Esophagus muscularis mucosa (tissue), 4 donors: ENCODE data around the gene C4BPB. TPM values are rescaled to one million over a fixed set of nuclear protein-coding genes. Genes with fewer than 3 reads are reported as not detected.

ENCODE experiments used
- DNase-seq: peaks from one replicate; pipeline ENCODE4 v3.0.0-alpha.2; 2017; ENCODE audit errors: extremely low spot score
- H3K27ac ChIP-seq, 4 donors: fragments of 200-600 bp; sonication (generic); replicated peaks in 1 of 4; 1 replicate in 3 of 4; 2 replicates in 1 of 4; pipeline ENCODE4 v1.5.1; 2016 to 2019; ENCODE audit warnings: mild to moderate bottlenecking in 1 of 4
- H3K27me3 ChIP-seq, 4 donors: fragments of 200-600 bp; sonication (generic); one replicate each; pipeline versions ENCODE4 v1.5.1 to v1.6.0; 2016 to 2019
- H3K36me3 ChIP-seq, 4 donors: fragments of 200-600 bp; sonication (generic); one replicate each; pipeline ENCODE4 v1.5.1; 2016 to 2019
- H3K4me1 ChIP-seq, 4 donors: fragments of 200-600 bp; sonication (generic); one replicate each; pipeline ENCODE4 v1.5.1; 2016 to 2019
- H3K4me3 ChIP-seq, 4 donors: fragments of 200-600 bp; sonication (generic); 1 replicate in 2 of 4; 2 replicates in 2 of 4; pipeline ENCODE4 v1.5.1; 2016 to 2019; ENCODE audit warnings: mild to moderate bottlenecking in 4 of 4, moderate library complexity in 1 of 4
- H3K9me3 ChIP-seq, 4 donors: fragments of 200-600 bp; sonication (generic); 1 replicate in 3 of 4; 2 replicates in 1 of 4; pipeline ENCODE4 v1.5.1; 2016 to 2019
- CTCF ChIP-seq, 3 experiments: fragments of 200-600 bp in 2 of 3; fragments of 450-650 bp in 1 of 3; sonication (generic) in 2 of 3; IDR thresholded peaks; one replicate each; pipeline ENCODE4 v1.5.1; 2017 to 2019; ENCODE audit warnings: antibody characterized with exemption in 3 of 3, mild to moderate bottlenecking in 2 of 3, moderate library complexity in 1 of 3
- EP300 ChIP-seq: sonication (generic); formaldehyde crosslinking; IDR thresholded peaks from one replicate; pipeline ENCODE4 v1.6.1; 2017; ENCODE audit warnings: antibody characterized with exemption
- POLR2A ChIP-seq: fragments of 450-650 bp; IDR thresholded peaks from one replicate; pipeline ENCODE4 v1.6.1; 2017; ENCODE audit warnings: antibody characterized with exemption, moderate library complexity, mild to moderate bottlenecking, low read depth
- POLR2AphosphoS5 ChIP-seq, 2 donors: sonication (generic); formaldehyde crosslinking; IDR thresholded peaks; one replicate each; pipeline ENCODE4 v1.6.1; 2017; ENCODE audit warnings: antibody characterized with exemption in 2 of 2
- WGBS: methylation state at CpG from one replicate; pipeline ENCODE4 v1.1.5; 2018; 5-methylcytosine and 5-hydroxymethylcytosine counted together
- intact Hi-C: fragments of 100-400 bp; cut with DNase I; formaldehyde crosslinking; loops from one replicate; pipeline ENCODE4 v1.15.1; 2023
- total RNA-seq, 4 donors: library from RNA; depleted of rRNA; stranded (reverse); fragments of >200 nt; gene quantifications; one replicate each; pipeline versions ENCODE4 v1.1.0 to v1.2.1, GENCODE V29; 2016

The C4BPB gene
- total RNA-seq, 4 donors from 2014 or later = 0.34 to 1.7 (median 0.50) TPM; not detected in 1

- Histone ChIP-seq H3K4me3 (no peak overlapping the region), H3K4me1 (peaks cover 0 to 20% (median 10%) of the 10 kb centered on the region in 4 donors), H3K9me3 (no peaks in the 10 kb centered on the region), H3K27ac (no peak overlapping the region), H3K27me3 (no peaks in the 10 kb centered on the region), H3K36me3 (peaks cover 0 to 30% (median 8%) of the 10 kb centered on the region in 4 donors)
- intact Hi-C loops = loop anchor here (10.0 kb wide), 1 partner anchor 244 kb away; the partner anchor contains the start of gene CD55
- TF ChIP-seq POLR2A = no peak
- no peak for TF ChIP-seq EP300
- no peak for TF ChIP-seq CTCF (IDR thresholded peaks at IDR 0.05)
- TF ChIP-seq POLR2AphosphoS5 (IDR thresholded peaks at IDR 0.05) = no peak
- no peak for DNase-seq
- WGBS = 68% methylated on average over 2 of the region's 2 CpGs
Observed at GRCh38 chr1:207081088-207081487, 7.6 kb upstream of the C4BPB start.

- intact Hi-C loops = loop anchor here (10.0 kb wide), 1 partner anchor 243 kb away; the partner anchor contains the start of gene CD55
- no peaks in the 10 kb centered on the region for H3K9me3 ChIP-seq
- H3K27ac ChIP-seq = no peak overlapping the region
- H3K27me3 ChIP-seq = no peaks in the 10 kb centered on the region
- TF ChIP-seq EP300 (no peak), POLR2A (no peak), POLR2AphosphoS5 (IDR thresholded peaks at IDR 0.05) (no peak), CTCF (IDR thresholded peaks at IDR 0.05) (no peak)
- peaks cover 0 to 22% (median 8%) of the 10 kb centered on the region in 4 donors for H3K36me3 ChIP-seq
- 96% methylated on average over 2 of the region's 2 CpGs for WGBS
- H3K4me1 ChIP-seq = peaks cover 0 to 15% (median 9%) of the 10 kb centered on the region in 4 donors
- no peak for DNase-seq
- H3K4me3 ChIP-seq = no peak overlapping the region
Observed at GRCh38 chr1:207081806-207082205, 6.9 kb upstream of the C4BPB start.

DNA sequence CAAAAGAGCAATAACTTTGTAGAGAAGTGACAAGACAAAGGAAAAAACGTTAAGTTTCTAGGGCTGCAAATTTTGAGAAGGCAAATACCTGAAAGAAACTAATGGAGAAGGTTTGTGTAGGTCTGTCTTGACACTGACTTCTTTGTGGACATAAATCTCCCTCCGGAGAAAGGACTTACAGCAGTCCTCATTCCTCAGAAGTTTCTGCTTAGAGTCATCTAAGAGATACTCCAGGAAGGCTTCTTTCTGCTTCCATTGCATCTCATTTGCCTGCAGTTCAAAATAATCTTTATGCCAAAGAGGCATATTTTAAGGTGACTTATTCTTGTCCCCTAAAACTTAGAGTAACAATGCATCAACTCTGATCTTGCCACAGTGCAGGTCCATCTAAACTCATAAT lies 4.4 kb upstream of the C4BPB start:
- DNase-seq = no peak
- H3K9me3 ChIP-seq = no peaks in the 10 kb centered on the region
- peaks cover 0 to 10% (median 4%) of the 10 kb centered on the region in 4 donors for H3K36me3 ChIP-seq
- peaks cover 0 to 6% (median 2%) of the 10 kb centered on the region in 4 donors for H3K4me1 ChIP-seq
- H3K4me3 ChIP-seq = no peak overlapping the region
- TF ChIP-seq POLR2A (no peak), POLR2AphosphoS5 (IDR thresholded peaks at IDR 0.05) (no peak), CTCF (IDR thresholded peaks at IDR 0.05) (no peak)
- H3K27me3 ChIP-seq = no peaks in the 10 kb centered on the region
- 45% methylated on average over 2 of the region's 2 CpGs for WGBS
- intact Hi-C loops = loop anchor here (10.0 kb wide), 1 partner anchor 241 kb away; the partner anchor contains the start of gene CD55
- H3K27ac ChIP-seq = no peak overlapping the region

- Histone ChIP-seq H3K27ac (no peak overlapping the region), H3K9me3 (no peaks in the 10 kb centered on the region), H3K4me1 (peaks cover 0 to 6% (median 2%) of the 10 kb centered on the region in 4 donors), H3K4me3 (no peak overlapping the region), H3K27me3 (no peaks in the 10 kb centered on the region), H3K36me3 (peaks cover 0 to 5% (median 1%) of the 10 kb centered on the region in 4 donors)
- TF ChIP-seq CTCF (IDR thresholded peaks at IDR 0.05) = peak; percentile 37 to 57 (median 50)
- no peak for TF ChIP-seq POLR2AphosphoS5 (IDR thresholded peaks at IDR 0.05)
- no peak for DNase-seq
- intact Hi-C loops = loop anchor here (10.0 kb wide), 1 partner anchor 240 kb away; the partner anchor contains the start of gene CD55
- WGBS = 29% methylated on average over 8 of the region's 8 CpGs
Observed at GRCh38 chr1:207084701-207085180, 3.9 kb upstream of the C4BPB start.

DNA sequence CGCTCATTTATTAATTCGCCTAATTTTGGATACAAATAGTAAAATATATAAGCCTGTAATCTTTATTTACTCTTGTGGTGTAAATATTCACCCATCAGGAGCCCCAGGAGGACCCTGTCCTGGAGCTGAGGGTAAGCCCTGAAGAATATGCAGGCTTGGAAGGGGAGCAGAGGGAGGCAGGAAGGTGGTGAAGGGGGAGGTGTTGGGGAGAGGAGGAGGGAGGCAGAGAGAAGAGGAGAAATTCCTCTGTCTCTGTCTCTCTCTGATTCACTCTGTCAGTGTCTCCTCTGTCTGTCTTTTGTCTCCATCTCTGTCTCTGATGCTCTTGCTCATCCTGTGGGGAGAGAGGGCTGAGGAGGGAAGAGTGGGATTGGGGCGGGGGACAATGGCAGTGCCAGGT lies 2.8 kb upstream of the C4BPB start:
- Histone ChIP-seq H3K27ac (no peak overlapping the region), H3K27me3 (no peaks in the 10 kb centered on the region), H3K36me3 (no peaks in the 10 kb centered on the region), H3K4me3 (no peak overlapping the region), H3K9me3 (no peaks in the 10 kb centered on the region), H3K4me1 (peaks cover 0 to 6% (median 2%) of the 10 kb centered on the region in 4 donors)
- no peak for DNase-seq
- TF ChIP-seq CTCF (IDR thresholded peaks at IDR 0.05) (no peak), POLR2AphosphoS5 (IDR thresholded peaks at IDR 0.05) (no peak), POLR2A (no peak), EP300 (no peak)
- intact Hi-C loops = loop anchor here (10.0 kb wide), 1 partner anchor 239 kb away; the partner anchor contains the start of gene CD55
- 77% methylated on average over 3 of the region's 3 CpGs for WGBS
